HL-60 (cell line): ENCODE measurements around the gene ZNF346.

Source experiments
- DNase-seq, 2 experiments: peaks; one replicate each; pipeline ENCODE4 v3.0.0-alpha.2; 2010 to 2020; ENCODE audit warnings: low read depth in 1 of 2, low spot score in 1 of 2
- H3K27ac ChIP-seq: fragments of 250-450 bp; sonication (Bioruptor Pico); replicated peaks from 2 replicates; pipeline ENCODE4 v1.5.1; 2020; ENCODE audit warnings: mild to moderate bottlenecking, moderate library complexity
- H3K27me3 ChIP-seq: fragments of 250-450 bp; sonication (Bioruptor Pico); 2 replicates; pipeline ENCODE4 v1.5.1; 2021; ENCODE audit warnings: mild to moderate bottlenecking, moderate library complexity; ENCODE audit not compliant: insufficient read depth, poor library complexity, severe bottlenecking
- H3K4me3 ChIP-seq: replicated peaks from 2 replicates; pipeline ENCODE4 v1.5.1; 2011; ENCODE audit warnings: mild to moderate bottlenecking, control low read depth, low read length; ENCODE audit not compliant: insufficient read depth
- CTCF ChIP-seq: IDR thresholded peaks from one replicate; pipeline ENCODE4 v1.5.1; 2011; ENCODE audit warnings: low read length, control low read depth, inconsistent platforms; ENCODE audit not compliant: insufficient read depth
- GABPA ChIP-seq: IDR thresholded peaks from 2 replicates; pipeline ENCODE4 v1.6.1; 2012; ENCODE audit warnings: low read depth
- POLR2AphosphoS5 ChIP-seq: IDR thresholded peaks from 2 replicates; pipeline ENCODE4 v1.6.1; 2012; ENCODE audit warnings: low read depth
- REST ChIP-seq: IDR thresholded peaks from 2 replicates; pipeline ENCODE4 v1.6.1; 2012; ENCODE audit warnings: low read depth; ENCODE audit not compliant: insufficient replicate concordance
- SPI1 ChIP-seq: IDR thresholded peaks from 2 replicates; pipeline ENCODE4 v1.6.1; 2012; ENCODE audit warnings: low read depth, mild to moderate bottlenecking, borderline replicate concordance

Gene ZNF346

GRCh38 chr5:177113566-177114424 is 91.3 kb downstream of the ZNF346 start:
- no peak overlapping the region for H3K4me3 ChIP-seq
- no peak overlapping the region for H3K27ac ChIP-seq
- H3K27me3 ChIP-seq: no peaks in the 10 kb centered on the region
- DNase-seq: peak; percentile 29 to 72
- TF ChIP-seq POLR2AphosphoS5 (no peak), REST (no peak), GABPA (no peak), CTCF (peak; percentile 100), SPI1 (no peak)

- Histone ChIP-seq H3K4me3 (no peak overlapping the region), H3K27me3 (no peaks in the 10 kb centered on the region), H3K27ac (no peak overlapping the region)
- peak in 1 of 2 experiments; percentile 61 for DNase-seq
- no peak for TF ChIP-seq GABPA
- no peak for TF ChIP-seq SPI1
- TF ChIP-seq REST: no peak
- TF ChIP-seq POLR2AphosphoS5: no peak
- no peak for TF ChIP-seq CTCF
Measured at GRCh38 chr5:177116631-177117373, 94.3 kb downstream of the ZNF346 start.

GRCh38 chr5:177117441-177118045 is 95.0 kb downstream of the ZNF346 start:
- H3K27me3 ChIP-seq: no peaks in the 10 kb centered on the region
- no peak overlapping the region for H3K4me3 ChIP-seq
- DNase-seq: no peak
- TF ChIP-seq POLR2AphosphoS5: no peak
- TF ChIP-seq SPI1: no peak
- no peak for TF ChIP-seq REST
- no peak for TF ChIP-seq CTCF
- TF ChIP-seq GABPA: no peak
- no peak overlapping the region for H3K27ac ChIP-seq
